GM12875 (cell line): Measurements from ENCODE around the gene METTL8.

Experiments used
- H3K4me3 ChIP-seq: one replicate; pipeline ENCODE4 v1.5.1; 2011; ENCODE audit warnings: low read depth, low read length, control low read depth
- TF ChIP-seq, protein P1 (sequence below): IDR thresholded peaks from 2 replicates; pipeline ENCODE4 v1.5.1; 2011; ENCODE audit warnings: low read depth, mild to moderate bottlenecking, control low read depth, inconsistent platforms, low read length, moderate library complexity, borderline replicate concordance; ENCODE audit not compliant: insufficient read depth

METTL8 gene

DNA sequence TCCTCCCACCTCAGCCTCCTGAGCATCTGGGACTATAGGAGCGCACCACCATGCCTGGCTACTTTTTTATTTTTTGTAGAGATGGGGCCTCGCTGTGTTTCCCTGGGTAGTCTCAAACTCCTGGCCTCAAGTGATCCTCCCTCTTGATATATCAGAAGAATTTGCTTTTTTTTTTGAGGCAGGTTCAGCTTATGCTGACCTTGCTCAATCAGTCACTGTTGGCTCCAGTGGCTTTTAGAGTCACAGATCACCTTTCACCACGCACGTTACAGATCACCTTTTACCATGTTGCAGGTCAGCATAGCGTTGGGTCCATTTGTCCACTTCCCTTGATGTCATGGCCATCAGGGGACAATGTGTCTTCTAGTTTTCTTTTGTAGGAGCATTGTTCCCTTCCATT is 36.3 kb upstream of the METTL8 start:
- H3K4me3 ChIP-seq = no peak overlapping the region
- TF ChIP-seq, protein P1, sequence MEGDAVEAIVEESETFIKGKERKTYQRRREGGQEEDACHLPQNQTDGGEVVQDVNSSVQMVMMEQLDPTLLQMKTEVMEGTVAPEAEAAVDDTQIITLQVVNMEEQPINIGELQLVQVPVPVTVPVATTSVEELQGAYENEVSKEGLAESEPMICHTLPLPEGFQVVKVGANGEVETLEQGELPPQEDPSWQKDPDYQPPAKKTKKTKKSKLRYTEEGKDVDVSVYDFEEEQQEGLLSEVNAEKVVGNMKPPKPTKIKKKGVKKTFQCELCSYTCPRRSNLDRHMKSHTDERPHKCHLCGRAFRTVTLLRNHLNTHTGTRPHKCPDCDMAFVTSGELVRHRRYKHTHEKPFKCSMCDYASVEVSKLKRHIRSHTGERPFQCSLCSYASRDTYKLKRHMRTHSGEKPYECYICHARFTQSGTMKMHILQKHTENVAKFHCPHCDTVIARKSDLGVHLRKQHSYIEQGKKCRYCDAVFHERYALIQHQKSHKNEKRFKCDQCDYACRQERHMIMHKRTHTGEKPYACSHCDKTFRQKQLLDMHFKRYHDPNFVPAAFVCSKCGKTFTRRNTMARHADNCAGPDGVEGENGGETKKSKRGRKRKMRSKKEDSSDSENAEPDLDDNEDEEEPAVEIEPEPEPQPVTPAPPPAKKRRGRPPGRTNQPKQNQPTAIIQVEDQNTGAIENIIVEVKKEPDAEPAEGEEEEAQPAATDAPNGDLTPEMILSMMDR = no peak

DNA sequence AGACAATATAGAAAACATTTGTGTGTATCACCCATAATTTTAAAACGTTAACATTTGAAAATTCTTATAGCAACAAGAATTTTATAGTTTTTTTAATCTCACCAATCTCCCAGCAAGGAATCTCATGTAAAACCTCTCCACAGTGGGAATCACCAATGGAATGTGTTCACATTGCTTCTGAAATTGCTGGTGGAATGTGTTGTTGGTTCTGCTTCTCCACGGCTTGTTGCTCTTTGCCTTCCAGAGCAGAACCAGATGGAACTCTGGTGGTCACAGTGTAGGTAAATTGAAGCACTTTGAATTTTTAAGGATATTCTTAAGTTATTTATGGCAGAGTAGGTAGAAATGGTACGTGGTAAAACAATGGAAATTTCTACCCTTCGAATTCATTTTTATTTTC is 35.4 kb upstream of the METTL8 start:
- H3K4me3 ChIP-seq = no peak overlapping the region
- TF ChIP-seq, protein P1 = no peak

DNA sequence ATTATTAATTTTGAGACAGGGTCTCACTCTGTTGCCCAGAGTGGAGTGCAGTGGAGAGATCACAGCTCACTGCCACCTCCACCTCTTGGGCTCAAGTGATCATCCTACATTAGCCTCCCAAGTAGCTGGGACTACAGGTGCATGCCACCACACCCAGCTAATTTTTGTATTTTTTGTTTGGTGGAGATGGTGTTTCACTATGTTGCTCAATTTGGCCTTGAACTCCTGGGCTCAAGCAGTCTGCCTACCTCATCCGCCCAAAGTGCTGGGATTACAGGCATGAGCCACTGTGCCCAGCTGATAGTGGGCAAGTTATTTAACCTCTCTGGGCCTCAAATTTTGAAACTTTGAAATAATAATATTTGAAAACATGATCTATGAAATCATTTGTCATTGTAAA is 26.7 kb upstream of the METTL8 start:
- no peak overlapping the region for H3K4me3 ChIP-seq
- TF ChIP-seq, protein P1 = no peak

DNA sequence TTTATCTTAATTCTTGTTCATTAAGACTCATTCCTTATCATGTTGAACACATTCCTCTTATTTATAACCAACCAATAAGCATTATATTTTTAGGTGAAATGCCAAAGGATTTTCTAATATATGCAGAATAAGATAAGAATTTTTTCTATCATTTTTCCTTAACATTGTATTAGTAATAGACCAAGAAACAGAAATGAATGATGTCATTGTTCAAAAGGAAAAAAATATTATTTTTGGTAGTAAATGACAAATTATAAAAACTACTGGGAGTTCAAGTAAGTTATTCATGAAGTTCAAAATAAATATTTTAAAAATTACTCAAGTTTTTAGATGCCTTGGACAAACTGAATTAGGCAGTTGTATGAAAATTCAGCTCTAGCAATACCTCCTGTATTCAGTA is 25.7 kb upstream of the METTL8 start:
- no peak overlapping the region for H3K4me3 ChIP-seq
- TF ChIP-seq, protein P1 = no peak

DNA sequence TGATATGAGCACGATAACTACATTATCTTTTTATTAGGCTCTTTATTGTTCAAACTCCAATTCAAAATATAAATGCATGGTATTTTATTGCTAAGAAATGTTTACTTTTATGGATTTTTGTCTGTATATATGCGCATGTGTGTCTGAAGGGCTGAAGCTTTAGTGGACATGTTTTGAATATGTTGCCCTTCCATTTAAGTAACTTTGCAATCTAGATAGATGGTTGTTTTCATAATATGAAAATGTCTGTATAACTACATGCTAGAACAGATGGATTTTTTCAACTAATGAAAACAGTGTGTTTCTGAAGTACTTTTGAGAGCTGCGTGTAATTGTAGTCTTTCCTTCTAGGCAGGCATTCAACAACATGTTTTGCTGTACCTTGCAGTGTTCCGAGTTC is 19.0 kb upstream of the METTL8 start:
- TF ChIP-seq, protein P1 = no peak
- no peak overlapping the region for H3K4me3 ChIP-seq

DNA sequence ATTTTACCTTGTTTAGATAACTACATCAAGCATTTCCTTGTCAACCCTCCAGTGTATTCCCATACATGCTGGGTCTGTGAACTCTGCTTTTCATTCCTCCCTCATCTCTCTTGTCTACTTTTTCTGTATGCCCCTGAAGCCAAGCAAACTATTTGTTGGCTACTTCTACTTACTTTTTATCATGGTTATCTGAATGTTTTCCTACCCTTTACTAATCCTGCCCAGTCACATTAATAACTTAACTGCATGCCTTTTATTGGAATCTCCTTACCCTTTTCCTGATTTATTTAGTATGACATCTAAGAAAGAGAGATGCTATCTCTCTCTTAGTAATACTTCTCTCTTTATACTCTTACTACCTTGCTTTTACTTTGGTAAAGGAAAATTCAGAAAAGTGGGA is 17.3 kb upstream of the METTL8 start:
- no peak overlapping the region for H3K4me3 ChIP-seq
- TF ChIP-seq, protein P1 = no peak

DNA sequence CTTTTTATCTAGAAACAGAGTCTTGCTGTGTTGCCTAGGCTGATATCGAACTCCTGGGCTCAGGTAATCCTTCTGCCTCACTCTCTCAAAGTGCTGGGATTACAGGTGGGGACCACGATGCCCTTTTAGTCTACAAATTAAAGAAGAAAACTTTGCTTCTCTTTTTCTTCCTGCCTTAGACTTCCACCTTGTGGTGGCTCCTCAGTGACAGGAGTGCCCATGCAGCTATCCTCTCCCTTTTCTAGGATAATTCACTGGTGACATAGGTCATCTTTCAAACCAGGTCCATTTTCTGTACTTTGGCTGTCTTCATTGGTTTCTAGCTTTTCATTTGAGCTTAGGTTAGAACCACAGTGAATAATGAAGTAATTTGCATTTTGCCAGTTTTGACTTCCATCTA is 13.9 kb upstream of the METTL8 start:
- TF ChIP-seq, protein P1 = no peak

More for the DNA sequence above, 13.9 kb upstream of the METTL8 start:
- H3K4me3 ChIP-seq = no peak overlapping the region
